H1 (cell line): Measurements from ENCODE around the gene GJD3. TPM values are rescaled to one million over a fixed set of nuclear protein-coding genes. Genes with fewer than 3 reads are reported as not detected.

Experiments
- CTCF ChIA-PET: fragments of 300-600 bp; sonication (Branson Sonifier 250); formaldehyde crosslinking; loops from one replicate; lab custom pipeline; 2021; ENCODE audit not compliant: partially characterized antibody; lab: Charles Lee
- POLR2A ChIA-PET: fragments of 300-600 bp; sonication (Branson Sonifier 250); formaldehyde crosslinking; loops from one replicate; lab custom pipeline; 2021; ENCODE audit warnings: inconsistent platforms; ENCODE audit not compliant: partially characterized antibody; lab: Charles Lee
- DNase-seq, 2 experiments: peaks; one replicate each; pipeline versions ENCODE4 v3.0.0 to v3.0.0-alpha.2; 2010 to 2022; ENCODE audit warnings: low spot score in 2 of 2, low read depth in 1 of 2, mixed read lengths in 1 of 2
- FAIRE-seq: peaks from 2 replicates; lab custom pipeline; 2011; peaks lifted over from hg19 to GRCh38; lab: Jason Lieb, UNC
- H2AFZ ChIP-seq: 2 replicates; pipeline ENCODE4 v1.8.1; 2012; ENCODE audit warnings: low read length, inconsistent platforms
- H2AK5ac ChIP-seq: 2 replicates; pipeline ENCODE4 v1.6.1; 2013; ENCODE audit warnings: low read depth, low read length
- H2BK120ac ChIP-seq: replicated peaks from 2 replicates; pipeline ENCODE3; 2013; ENCODE audit warnings: low read depth, low read length, inconsistent platforms
- H2BK12ac ChIP-seq: 2 replicates; pipeline ENCODE4 v1.6.1; 2013; ENCODE audit warnings: low read depth, low read length
- H2BK15ac ChIP-seq: 2 replicates; pipeline ENCODE4 v1.6.1; 2013; ENCODE audit warnings: low read length
- H2BK20ac ChIP-seq: 2 replicates; pipeline ENCODE4 v1.6.1; 2013; ENCODE audit warnings: low read length
- H2BK5ac ChIP-seq: 2 replicates; pipeline ENCODE4 v1.6.1; 2013; ENCODE audit warnings: low read depth, low read length
- H3K14ac ChIP-seq: 2 replicates; pipeline ENCODE4 v1.6.1; 2013; ENCODE audit warnings: inconsistent platforms; ENCODE audit not compliant: insufficient read length
- H3K18ac ChIP-seq: 2 replicates; pipeline ENCODE4 v1.6.1; 2013; ENCODE audit warnings: low read length; ENCODE audit errors: extremely low read depth
- H3K23ac ChIP-seq: 2 replicates; pipeline ENCODE4 v1.6.1; 2013; ENCODE audit warnings: inconsistent platforms; ENCODE audit not compliant: insufficient read length
- H3K23me2 ChIP-seq: 2 replicates; pipeline ENCODE4 v1.6.1; 2013; ENCODE audit warnings: low read depth, low read length
- H3K27ac ChIP-seq: 2 replicates; pipeline ENCODE4 v1.6.1; 2011; ENCODE audit warnings: low read depth, low read length, inconsistent platforms
- H3K27me3 ChIP-seq, 4 experiments: replicated peaks in 1 of 4; 1 replicate in 1 of 4; 2 replicates in 3 of 4; pipeline versions ENCODE4 v1.6.1 to v1.8.1; 2011 to 2013; ENCODE audit warnings: low read length in 3 of 4, mild to moderate bottlenecking in 3 of 4, inconsistent platforms in 2 of 4, mixed read lengths in 2 of 4, moderate library complexity in 1 of 4; ENCODE audit not compliant: control insufficient read depth in 3 of 4, insufficient read depth in 3 of 4; ENCODE audit errors: extremely low read depth in 1 of 4
- H3K36me3 ChIP-seq, 4 experiments: 2 replicates each; pipeline versions ENCODE4 v1.6.1 to v1.8.1; 2011 to 2013; ENCODE audit warnings: mild to moderate bottlenecking in 4 of 4, low read length in 3 of 4, moderate library complexity in 2 of 4, control low read depth in 1 of 4, inconsistent platforms in 1 of 4; ENCODE audit not compliant: insufficient read depth in 4 of 4, control insufficient read depth in 2 of 4
- H3K4ac ChIP-seq: replicated peaks from 2 replicates; pipeline ENCODE3; 2013; ENCODE audit warnings: low read length, low read depth, mixed read lengths, inconsistent platforms; ENCODE audit not compliant: insufficient read length
- H3K4me1 ChIP-seq, 4 experiments: replicated peaks in 1 of 4; 1 replicate in 1 of 4; 2 replicates in 3 of 4; pipeline versions ENCODE4 v1.6.1 to v1.8.1; 2011 to 2013; ENCODE audit warnings: low read length in 3 of 4, inconsistent platforms in 2 of 4, mixed read lengths in 1 of 4; ENCODE audit not compliant: insufficient read depth in 4 of 4, control insufficient read depth in 3 of 4
- H3K4me2 ChIP-seq, 2 experiments: 2 replicates each; pipeline versions ENCODE4 v1.6.1 to v1.8.1; 2011 to 2013; ENCODE audit warnings: low read depth in 2 of 2, low read length in 2 of 2, control low read depth in 1 of 2, inconsistent platforms in 1 of 2, mild to moderate bottlenecking in 1 of 2; ENCODE audit not compliant: insufficient read depth in 1 of 2
- H3K4me3 ChIP-seq, 4 experiments: fragments of 200-600, 300-600 bp in 1 of 4; sonication (generic), shearing (Covaris generic), sonication (Bioruptor Twin) in 1 of 4; 2 replicates each; pipeline versions ENCODE4 v1.5.1 to v1.8.1; 2011 to 2016; ENCODE audit warnings: low read length in 4 of 4, low read depth in 3 of 4, control low read depth in 2 of 4, inconsistent platforms in 2 of 4, mild to moderate bottlenecking in 2 of 4, mixed read lengths in 1 of 4, moderate library complexity in 1 of 4; ENCODE audit not compliant: insufficient read depth in 2 of 4; ENCODE audit errors: extremely low read depth in 1 of 4
- H3K56ac ChIP-seq: replicated peaks from 2 replicates; pipeline ENCODE3; 2013; ENCODE audit warnings: low read depth, mild to moderate bottlenecking, mixed read lengths, low read length, inconsistent platforms; ENCODE audit not compliant: insufficient read length
- H3K79me1 ChIP-seq: 2 replicates; pipeline ENCODE4 v1.6.1; 2013; ENCODE audit warnings: low read depth, low read length, control low read depth
- H3K79me2 ChIP-seq, 2 experiments: 2 replicates each; pipeline versions ENCODE4 v1.6.1 to v1.8.1; 2012 to 2013; ENCODE audit warnings: low read length in 2 of 2, mild to moderate bottlenecking in 2 of 2, inconsistent platforms in 1 of 2; ENCODE audit not compliant: insufficient read depth in 2 of 2, control insufficient read depth in 1 of 2
- H3K9ac ChIP-seq, 4 experiments: replicated peaks in 1 of 4; 1 replicate in 1 of 4; 2 replicates in 3 of 4; pipeline versions ENCODE4 v1.6.1 to v1.8.1; 2011 to 2013; ENCODE audit warnings: low read depth in 3 of 4, low read length in 3 of 4, control low read depth in 2 of 4, mild to moderate bottlenecking in 2 of 4, moderate library complexity in 2 of 4, inconsistent platforms in 1 of 4; ENCODE audit errors: extremely low read depth in 1 of 4
- H3K9me3 ChIP-seq, 2 experiments: 2 replicates each; pipeline versions ENCODE4 v1.6.1 to v1.8.1; 2012 to 2013; ENCODE audit warnings: mild to moderate bottlenecking in 2 of 2, moderate library complexity in 2 of 2, control low read depth in 1 of 2, inconsistent platforms in 1 of 2, low read depth in 1 of 2, low read length in 1 of 2, mixed read lengths in 1 of 2; ENCODE audit not compliant: insufficient read depth in 2 of 2
- H4K20me1 ChIP-seq, 2 experiments: replicated peaks in 1 of 2; 2 replicates each; pipeline versions ENCODE3 to v1.8.1; 2011 to 2013; ENCODE audit warnings: inconsistent platforms in 2 of 2, low read length in 2 of 2, mild to moderate bottlenecking in 1 of 2; ENCODE audit not compliant: insufficient read depth in 2 of 2, control insufficient read depth in 1 of 2
- H4K5ac ChIP-seq: 2 replicates; pipeline ENCODE4 v1.6.1; 2013; ENCODE audit warnings: low read length, low read depth, mixed read lengths, inconsistent platforms; ENCODE audit not compliant: insufficient read length
- H4K8ac ChIP-seq: 2 replicates; pipeline ENCODE4 v1.8.0; 2013; ENCODE audit warnings: mild to moderate bottlenecking, moderate library complexity, low read length, inconsistent platforms; ENCODE audit not compliant: insufficient read depth; ENCODE audit errors: extremely low read depth
- H4K91ac ChIP-seq: replicated peaks from 2 replicates; pipeline ENCODE3; 2013; ENCODE audit warnings: low read length, mixed read lengths, inconsistent platforms; ENCODE audit not compliant: insufficient read length
- CBX8 ChIP-seq: fragments of 300-800, 300-1000 bp; sonication (generic); IDR thresholded peaks from 2 replicates; pipeline ENCODE4 v1.7.1; 2016; ENCODE audit warnings: low read depth, low read length, borderline replicate concordance
- CREB1 ChIP-seq: IDR thresholded peaks from 2 replicates; pipeline ENCODE4 v1.6.1; 2012; ENCODE audit warnings: inconsistent platforms
- EP300 ChIP-seq, 2 experiments: IDR thresholded peaks; 1 replicate in 1 of 2; 2 replicates in 1 of 2; pipeline ENCODE4 v1.6.1; 2011 to 2012; ENCODE audit warnings: low read depth in 2 of 2, low read length in 2 of 2, mild to moderate bottlenecking in 2 of 2, borderline replicate concordance in 1 of 2, inconsistent platforms in 1 of 2, moderate library complexity in 1 of 2
- KDM5A ChIP-seq: fragments of 200-600 bp; IDR thresholded peaks from 2 replicates; pipeline ENCODE4 v1.7.1; 2012; ENCODE audit warnings: mild to moderate bottlenecking, low read length, inconsistent platforms, mixed read lengths
- PHF8 ChIP-seq: fragments of 200-600 bp; sonication (generic); conservative IDR thresholded peaks from 2 replicates; pipeline ENCODE4 v1.7.1; 2012; ENCODE audit warnings: low read depth, mild to moderate bottlenecking, inconsistent platforms, low read length, moderate library complexity
- RBBP5 ChIP-seq: IDR thresholded peaks from 2 replicates; pipeline ENCODE4 v1.7.1; 2012; ENCODE audit warnings: low read depth, mild to moderate bottlenecking, inconsistent platforms, low read length, moderate library complexity, borderline replicate concordance
- RXRA ChIP-seq: IDR thresholded peaks from 2 replicates; pipeline ENCODE4 v1.6.1; 2011; ENCODE audit warnings: low read depth, mild to moderate bottlenecking, low read length, moderate library complexity; ENCODE audit not compliant: insufficient read depth
- SP2 ChIP-seq: IDR thresholded peaks from 2 replicates; pipeline ENCODE4 v1.6.1; 2012; ENCODE audit warnings: mild to moderate bottlenecking, low read length, inconsistent platforms
- SUZ12 ChIP-seq: fragments of 200-600 bp; sonication (generic); IDR thresholded peaks from 2 replicates; pipeline ENCODE4 v1.6.1; 2012; ENCODE audit warnings: mild to moderate bottlenecking, inconsistent platforms, low read length, moderate library complexity, mixed read lengths
- TAF1 ChIP-seq: IDR thresholded peaks from 2 replicates; pipeline ENCODE4 v1.6.1; 2011; ENCODE audit warnings: mild to moderate bottlenecking, low read depth, low read length
- YY1 ChIP-seq: IDR thresholded peaks from 2 replicates; pipeline ENCODE4 v1.6.1; 2011; ENCODE audit warnings: low read depth, mild to moderate bottlenecking, low read length
- WGBS, 2 experiments: shearing (Covaris generic) in 1 of 2; methylation state at CpG; one replicate each; pipeline versions ENCODE4 v1.1.6 to v1.1.7; 2013 to 2015; ENCODE audit warnings: low lambda C conversion rate in 2 of 2, mixed read lengths in 2 of 2, inconsistent platforms in 1 of 2, low coverage in 1 of 2, missing lambda C conversion rate in 1 of 2; ENCODE audit not compliant: insufficient replicate concordance in 2 of 2, insufficient coverage in 1 of 2, insufficient read length in 1 of 2; ENCODE audit errors: extremely low coverage in 1 of 2, missing lambda C conversion rate in 1 of 2; 5-methylcytosine and 5-hydroxymethylcytosine counted together
- polyA plus RNA-seq, 7 experiments: library from polyadenylated mRNA; depleted of rRNA in 3 of 7; stranded (reverse) in 5 of 7; unstranded in 2 of 7; fragments of >200 nt in 5 of 7; fragments of 200-250 nt in 2 of 7; gene quantifications; 1 replicate in 5 of 7; 2 replicates in 1 of 7; 4 replicates in 1 of 7; pipeline versions ENCODE4 v1.2.1 to v1.2.3, GENCODE V29; 2011 to 2013; ENCODE audit warnings: missing spikeins in 2 of 7, mixed read lengths in 2 of 7
- total RNA-seq: library from RNA; stranded (reverse); fragmentation: NEBNext Ultra II Directional; extraction: Animal tissue kit (Norgen Biotek cat#: 25700); gene quantifications from 2 replicates; pipeline ENCODE4 v1.2.1, GENCODE V29; 2021
- TF ChIP-seq, protein P1 (sequence below), 3 experiments: IDR thresholded peaks; 1 replicate in 2 of 3; 2 replicates in 1 of 3; pipeline versions ENCODE4 v1.5.1 to v1.6.1; 2011; ENCODE audit warnings: low read length in 3 of 3, mild to moderate bottlenecking in 3 of 3, inconsistent platforms in 2 of 3, low read depth in 1 of 3, moderate library complexity in 1 of 3; ENCODE audit not compliant: insufficient read depth in 1 of 3; ENCODE audit errors: control extremely low read depth in 1 of 3

The GJD3 gene
- total and polyA plus RNA-seq, 2 of the 8 experiments (the other 6 are each of a cell fraction or from before 2014, with no cell fraction given) = 0.53 to 1.9 TPM

GRCh38 chr17:40373999-40374398 is 9.5 kb upstream of the GJD3 start:
- Histone ChIP-seq H3K4me2 (no peak overlapping the region), H2BK20ac (no peak overlapping the region), H3K18ac (no peak overlapping the region), H3K9me3 (peaks cover 0 to 2% of the 10 kb centered on the region in 2 experiments; a peak in 1 of 4 replicates), H3K4ac (no peak overlapping the region), H3K56ac (no peak overlapping the region), H2AK5ac (no peak overlapping the region), H2BK15ac (no peak overlapping the region), H3K36me3 (no peaks in the 10 kb centered on the region), H2BK5ac (no peak overlapping the region), H3K9ac (no peak overlapping the region), H3K4me1 (peaks cover 0 to 6% (median 4%) of the 10 kb centered on the region in 4 experiments; a peak in 3 of 7 replicates), H2BK12ac (no peak overlapping the region), H3K79me2 (no peaks in the 10 kb centered on the region), H2AFZ (no peak overlapping the region), H3K27me3 (no peaks in the 10 kb centered on the region), H4K20me1 (no peaks in the 10 kb centered on the region), H4K8ac (no peak overlapping the region), H3K79me1 (no peaks in the 10 kb centered on the region), H4K5ac (no peak overlapping the region), H4K91ac (no peak overlapping the region), H3K14ac (no peak overlapping the region), H2BK120ac (no peak overlapping the region), H3K4me3 (no peak overlapping the region), H3K23me2 (no peaks in the 10 kb centered on the region), H3K23ac (no peak overlapping the region), H3K27ac (no peak overlapping the region)
- ChIA-PET POLR2A (interaction anchor here (2.8 kb wide), 1 partner anchor 15 kb away, joined by 8 read pairs; no protein-coding TSS in a partner anchor), CTCF (interaction anchor here (1.2 to 3.9 kb wide), 5 partner anchors 13 to 186 kb away, joined by 3 to 28 read pairs (median 5); no protein-coding TSS in a partner anchor)
- no peak for DNase-seq
- WGBS, 2 experiments = 93% methylated on average over 8 of the region's 8 CpGs; no CpG with 5 or more reads in 1 of the 2 experiments
- no peak for FAIRE-seq
- TF ChIP-seq SP2 (no peak), CREB1 (no peak), CBX8 (no peak), KDM5A (no peak), SUZ12 (no peak), YY1 (no peak), PHF8 (no peak), RBBP5 (no peak), RXRA (no peak), EP300 (IDR thresholded peaks at IDR 0.05; ENCODE audit: borderline replicate concordance in 1 of 2, low read depth in 2 of 2, low read length in 2 of 2) (no peak), TAF1 (no peak)
- TF ChIP-seq, protein P1, sequence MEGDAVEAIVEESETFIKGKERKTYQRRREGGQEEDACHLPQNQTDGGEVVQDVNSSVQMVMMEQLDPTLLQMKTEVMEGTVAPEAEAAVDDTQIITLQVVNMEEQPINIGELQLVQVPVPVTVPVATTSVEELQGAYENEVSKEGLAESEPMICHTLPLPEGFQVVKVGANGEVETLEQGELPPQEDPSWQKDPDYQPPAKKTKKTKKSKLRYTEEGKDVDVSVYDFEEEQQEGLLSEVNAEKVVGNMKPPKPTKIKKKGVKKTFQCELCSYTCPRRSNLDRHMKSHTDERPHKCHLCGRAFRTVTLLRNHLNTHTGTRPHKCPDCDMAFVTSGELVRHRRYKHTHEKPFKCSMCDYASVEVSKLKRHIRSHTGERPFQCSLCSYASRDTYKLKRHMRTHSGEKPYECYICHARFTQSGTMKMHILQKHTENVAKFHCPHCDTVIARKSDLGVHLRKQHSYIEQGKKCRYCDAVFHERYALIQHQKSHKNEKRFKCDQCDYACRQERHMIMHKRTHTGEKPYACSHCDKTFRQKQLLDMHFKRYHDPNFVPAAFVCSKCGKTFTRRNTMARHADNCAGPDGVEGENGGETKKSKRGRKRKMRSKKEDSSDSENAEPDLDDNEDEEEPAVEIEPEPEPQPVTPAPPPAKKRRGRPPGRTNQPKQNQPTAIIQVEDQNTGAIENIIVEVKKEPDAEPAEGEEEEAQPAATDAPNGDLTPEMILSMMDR (IDR thresholded peaks at IDR 0.05; ENCODE audit: control extremely low read depth in 1 of 3, insufficient read depth in 1 of 3, low read depth in 1 of 3, low read length in 3 of 3) = no peak
